HepG2 (cell line): ENCODE measurements around the gene LYSMD1. TPM values are rescaled to one million over a fixed set of nuclear protein-coding genes. Genes with fewer than 3 reads are reported as not detected.

Experiments used
- CREM ChIP-seq, 2 experiments: sonication (generic) in 1 of 2; formaldehyde crosslinking in 1 of 2; IDR thresholded peaks; 2 replicates each; pipeline versions ENCODE4 v1.4.0 to v1.6.1; 2016 to 2020; ENCODE audit warnings: antibody characterized with exemption in 1 of 2, mild to moderate bottlenecking in 1 of 2, missing genetic modification reagents in 1 of 2
- MAFK ChIP-seq, 2 experiments: IDR thresholded peaks in 1 of 2; conservative IDR thresholded peaks in 1 of 2; 2 replicates each; pipeline ENCODE4 v1.6.1; 2011; ENCODE audit warnings: improper control_type of control experiment in 2 of 2, low read length in 2 of 2
- MAZ ChIP-seq, 2 experiments: sonication (generic) in 1 of 2; formaldehyde crosslinking in 1 of 2; IDR thresholded peaks; 2 replicates each; pipeline versions ENCODE4 v1.5.0 to v1.6.1; 2012 to 2020; ENCODE audit warnings: low read depth in 2 of 2, mild to moderate bottlenecking in 2 of 2, borderline replicate concordance in 1 of 2, improper control_type of control experiment in 1 of 2, low read length in 1 of 2, missing genetic modification reagents in 1 of 2, moderate library complexity in 1 of 2
- SP2 ChIP-seq: sonication (generic); formaldehyde crosslinking; IDR thresholded peaks from 2 replicates; pipeline ENCODE4 v1.5.1; 2020; ENCODE audit warnings: mild to moderate bottlenecking, missing genetic modification reagents
- TAF15 ChIP-seq: fragments of 200-400 bp; formaldehyde crosslinking; IDR thresholded peaks from one replicate; pipeline ENCODE4 v1.6.1; 2018; ENCODE audit warnings: mild to moderate bottlenecking, low read depth, low read length; ENCODE audit not compliant: poor library complexity, severe bottlenecking
- ZBTB42 ChIP-seq: sonication (generic); formaldehyde crosslinking; IDR thresholded peaks from 2 replicates; pipeline ENCODE4 v1.5.0; 2020; ENCODE audit warnings: mild to moderate bottlenecking, missing genetic modification reagents
- ZC3H4 ChIP-seq: sonication (generic); formaldehyde crosslinking; IDR thresholded peaks from 2 replicates; pipeline ENCODE4 v1.4.0; 2020; ENCODE audit warnings: missing genetic modification reagents, borderline replicate concordance
- ZMYM3 ChIP-seq: sonication (generic); formaldehyde crosslinking; IDR thresholded peaks from 2 replicates; pipeline ENCODE4 v1.5.1; 2020; ENCODE audit warnings: mild to moderate bottlenecking, missing genetic modification reagents
- polyA plus RNA-seq, 8 experiments: library from polyadenylated mRNA; depleted of rRNA in 3 of 8; stranded (reverse) in 7 of 8; unstranded in 1 of 8; fragments of >200 nt; fragmentation: Illumina TruSeq in 4 of 8; extraction: Trizol in 4 of 8; gene quantifications; 2 replicates each; pipeline versions ENCODE4 v1.2.1 to v1.2.3, GENCODE V29; 2011 to 2016; ENCODE audit warnings: low read depth in 4 of 8, missing spikeins in 1 of 8, mixed read lengths in 1 of 8; ENCODE audit not compliant: insufficient read depth in 1 of 8
- total RNA-seq, 5 experiments: library from RNA; depleted of rRNA; stranded (reverse); fragments of >200 nt; fragmentation: Illumina TruSeq; extraction: Trizol; gene quantifications; 2 replicates each; pipeline ENCODE4 v1.2.3, GENCODE V29; 2016; ENCODE audit warnings: low read depth in 1 of 5
- TF ChIP-seq, protein P1 (sequence below): sonication (generic); formaldehyde crosslinking; IDR thresholded peaks from 2 replicates; pipeline ENCODE4 v1.5.0; 2020; ENCODE audit warnings: mild to moderate bottlenecking, low read depth, missing genetic modification reagents, borderline replicate concordance
- TF ChIP-seq, protein P2 (sequence below): sonication (generic); formaldehyde crosslinking; IDR thresholded peaks from 2 replicates; pipeline ENCODE4 v1.8.0; 2022; ENCODE audit warnings: missing genetic modification reagents, mild to moderate bottlenecking, moderate library complexity, borderline replicate concordance
- TF ChIP-seq, protein P3 (sequence below): sonication (generic); formaldehyde crosslinking; IDR thresholded peaks from 2 replicates; pipeline ENCODE4 v1.5.0; 2020; ENCODE audit warnings: mild to moderate bottlenecking, missing genetic modification reagents
- TF ChIP-seq, protein P4 (sequence below): sonication (generic); formaldehyde crosslinking; IDR thresholded peaks from 2 replicates; pipeline ENCODE4 v1.4.0; 2020; ENCODE audit warnings: missing genetic modification reagents
- TF ChIP-seq, protein P5 (sequence below): sonication (generic); formaldehyde crosslinking; IDR thresholded peaks from 2 replicates; pipeline ENCODE4 v1.4.0; 2020; ENCODE audit warnings: low read depth, mild to moderate bottlenecking, missing genetic modification reagents
- TF ChIP-seq, protein P6 (sequence below): sonication (generic); formaldehyde crosslinking; IDR thresholded peaks from 2 replicates; pipeline ENCODE4 v1.4.0; 2020; ENCODE audit warnings: missing genetic modification reagents
- TF ChIP-seq, protein P7 (sequence below): sonication (generic); formaldehyde crosslinking; IDR thresholded peaks from 2 replicates; pipeline ENCODE4 v1.4.0; 2020; ENCODE audit warnings: missing genetic modification reagents

The LYSMD1 gene
- total and polyA plus RNA-seq, 2 of the 13 experiments (the other 11 are each of a cell fraction or from before 2014, with no cell fraction given) = 3.8 to 4.8 TPM

DNA sequence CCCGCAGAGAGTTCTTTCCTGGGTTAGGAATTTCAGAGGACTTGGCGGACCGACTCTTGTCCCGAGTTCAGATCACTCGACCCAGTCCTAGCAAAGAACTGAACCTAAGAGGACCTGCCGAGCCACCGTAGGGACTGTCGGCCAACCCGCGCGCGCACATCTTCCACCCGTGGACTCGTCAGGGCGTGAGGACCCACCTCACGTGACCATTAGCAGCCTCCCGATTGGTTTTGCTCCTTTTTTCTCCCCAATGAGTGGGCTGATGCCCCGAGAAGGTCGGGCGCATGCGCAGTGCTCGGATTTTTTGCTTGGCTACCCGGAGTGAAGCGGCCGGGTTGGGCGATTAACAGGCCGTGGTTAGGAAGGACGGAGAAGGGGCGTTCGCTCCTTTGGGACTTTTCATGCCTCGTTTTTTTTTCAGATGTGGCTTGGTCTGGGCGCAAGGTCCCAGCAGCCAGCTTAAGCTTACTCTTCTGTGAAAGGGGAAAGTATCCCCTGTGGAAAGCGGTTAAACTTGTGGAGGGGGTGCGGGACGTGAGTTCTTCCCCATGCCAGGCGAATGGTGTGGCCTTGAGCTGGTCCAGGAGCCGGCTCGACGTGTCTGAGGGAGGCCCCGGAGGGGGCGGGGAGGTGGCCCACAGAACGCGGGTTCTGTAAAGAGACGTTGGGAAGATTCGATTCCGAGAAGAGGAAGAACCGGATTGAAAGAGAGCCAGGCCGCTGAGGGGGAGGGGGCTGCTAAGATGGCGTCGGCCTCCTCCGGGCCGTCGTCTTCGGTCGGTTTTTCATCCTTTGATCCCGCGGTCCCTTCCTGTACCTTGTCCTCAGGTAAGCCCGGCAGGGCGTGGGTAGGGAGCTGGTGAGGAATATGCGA is 32.8 kb upstream of the LYSMD1 start, which contains the start of gene PIP5K1A (continued):
- TF ChIP-seq, protein P1, sequence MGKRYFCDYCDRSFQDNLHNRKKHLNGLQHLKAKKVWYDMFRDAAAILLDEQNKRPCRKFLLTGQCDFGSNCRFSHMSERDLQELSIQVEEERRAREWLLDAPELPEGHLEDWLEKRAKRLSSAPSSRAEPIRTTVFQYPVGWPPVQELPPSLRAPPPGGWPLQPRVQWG = no peak
- TF ChIP-seq, protein P2, sequence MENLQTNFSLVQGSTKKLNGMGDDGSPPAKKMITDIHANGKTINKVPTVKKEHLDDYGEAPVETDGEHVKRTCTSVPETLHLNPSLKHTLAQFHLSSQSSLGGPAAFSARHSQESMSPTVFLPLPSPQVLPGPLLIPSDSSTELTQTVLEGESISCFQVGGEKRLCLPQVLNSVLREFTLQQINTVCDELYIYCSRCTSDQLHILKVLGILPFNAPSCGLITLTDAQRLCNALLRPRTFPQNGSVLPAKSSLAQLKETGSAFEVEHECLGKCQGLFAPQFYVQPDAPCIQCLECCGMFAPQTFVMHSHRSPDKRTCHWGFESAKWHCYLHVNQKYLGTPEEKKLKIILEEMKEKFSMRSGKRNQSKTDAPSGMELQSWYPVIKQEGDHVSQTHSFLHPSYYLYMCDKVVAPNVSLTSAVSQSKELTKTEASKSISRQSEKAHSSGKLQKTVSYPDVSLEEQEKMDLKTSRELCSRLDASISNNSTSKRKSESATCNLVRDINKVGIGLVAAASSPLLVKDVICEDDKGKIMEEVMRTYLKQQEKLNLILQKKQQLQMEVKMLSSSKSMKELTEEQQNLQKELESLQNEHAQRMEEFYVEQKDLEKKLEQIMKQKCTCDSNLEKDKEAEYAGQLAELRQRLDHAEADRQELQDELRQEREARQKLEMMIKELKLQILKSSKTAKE (CRISPR knock-in tag) = peak; percentile 24; the same call in 1 of the 2 replicates
- TF ChIP-seq, protein P3, sequence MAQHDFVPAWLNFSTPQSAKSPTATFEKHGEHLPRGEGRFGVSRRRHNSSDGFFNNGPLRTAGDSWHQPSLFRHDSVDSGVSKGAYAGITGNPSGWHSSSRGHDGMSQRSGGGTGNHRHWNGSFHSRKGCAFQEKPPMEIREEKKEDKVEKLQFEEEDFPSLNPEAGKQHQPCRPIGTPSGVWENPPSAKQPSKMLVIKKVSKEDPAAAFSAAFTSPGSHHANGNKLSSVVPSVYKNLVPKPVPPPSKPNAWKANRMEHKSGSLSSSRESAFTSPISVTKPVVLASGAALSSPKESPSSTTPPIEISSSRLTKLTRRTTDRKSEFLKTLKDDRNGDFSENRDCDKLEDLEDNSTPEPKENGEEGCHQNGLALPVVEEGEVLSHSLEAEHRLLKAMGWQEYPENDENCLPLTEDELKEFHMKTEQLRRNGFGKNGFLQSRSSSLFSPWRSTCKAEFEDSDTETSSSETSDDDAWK (CRISPR knock-in tag) = no peak
- TF ChIP-seq MAZ (IDR thresholded peaks at IDR 0.05; ENCODE audit: borderline replicate concordance, low read depth, low read length) (no peak), MAZ (CRISPR knock-in tag; IDR thresholded peaks at IDR 0.05; ENCODE audit: low read depth) (peak; percentile 58), TAF15 (no peak), SP2 (CRISPR knock-in tag) (peak; percentile 37; the same call in 1 of the 2 replicates), ZBTB42 (CRISPR knock-in tag) (no peak), ZC3H4 (CRISPR knock-in tag) (peak; percentile 41; the same call in 1 of the 2 replicates), ZMYM3 (CRISPR knock-in tag) (peak; percentile 9; the same call in 1 of the 2 replicates), CREM (IDR thresholded peaks at IDR 0.05) (peak; percentile 49; the same call in 1 of the 2 replicates), CREM (CRISPR knock-in tag; IDR thresholded peaks at IDR 0.05) (no peak), MAFK (conservative IDR thresholded peaks at IDR 0.05 in 1 of 2, IDR thresholded peaks at IDR 0.05 in 1 of 2; ENCODE audit: low read length in 2 of 2) (no peak)
- TF ChIP-seq, protein P4, sequence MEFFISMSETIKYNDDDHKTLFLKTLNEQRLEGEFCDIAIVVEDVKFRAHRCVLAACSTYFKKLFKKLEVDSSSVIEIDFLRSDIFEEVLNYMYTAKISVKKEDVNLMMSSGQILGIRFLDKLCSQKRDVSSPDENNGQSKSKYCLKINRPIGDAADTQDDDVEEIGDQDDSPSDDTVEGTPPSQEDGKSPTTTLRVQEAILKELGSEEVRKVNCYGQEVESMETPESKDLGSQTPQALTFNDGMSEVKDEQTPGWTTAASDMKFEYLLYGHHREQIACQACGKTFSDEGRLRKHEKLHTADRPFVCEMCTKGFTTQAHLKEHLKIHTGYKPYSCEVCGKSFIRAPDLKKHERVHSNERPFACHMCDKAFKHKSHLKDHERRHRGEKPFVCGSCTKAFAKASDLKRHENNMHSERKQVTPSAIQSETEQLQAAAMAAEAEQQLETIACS (CRISPR knock-in tag) = no peak
- TF ChIP-seq, protein P5, sequence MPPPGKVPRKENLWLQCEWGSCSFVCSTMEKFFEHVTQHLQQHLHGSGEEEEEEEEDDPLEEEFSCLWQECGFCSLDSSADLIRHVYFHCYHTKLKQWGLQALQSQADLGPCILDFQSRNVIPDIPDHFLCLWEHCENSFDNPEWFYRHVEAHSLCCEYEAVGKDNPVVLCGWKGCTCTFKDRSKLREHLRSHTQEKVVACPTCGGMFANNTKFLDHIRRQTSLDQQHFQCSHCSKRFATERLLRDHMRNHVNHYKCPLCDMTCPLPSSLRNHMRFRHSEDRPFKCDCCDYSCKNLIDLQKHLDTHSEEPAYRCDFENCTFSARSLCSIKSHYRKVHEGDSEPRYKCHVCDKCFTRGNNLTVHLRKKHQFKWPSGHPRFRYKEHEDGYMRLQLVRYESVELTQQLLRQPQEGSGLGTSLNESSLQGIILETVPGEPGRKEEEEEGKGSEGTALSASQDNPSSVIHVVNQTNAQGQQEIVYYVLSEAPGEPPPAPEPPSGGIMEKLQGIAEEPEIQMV (CRISPR knock-in tag) = peak; percentile 11; the same call in 1 of the 2 replicates
- TF ChIP-seq, protein P6, sequence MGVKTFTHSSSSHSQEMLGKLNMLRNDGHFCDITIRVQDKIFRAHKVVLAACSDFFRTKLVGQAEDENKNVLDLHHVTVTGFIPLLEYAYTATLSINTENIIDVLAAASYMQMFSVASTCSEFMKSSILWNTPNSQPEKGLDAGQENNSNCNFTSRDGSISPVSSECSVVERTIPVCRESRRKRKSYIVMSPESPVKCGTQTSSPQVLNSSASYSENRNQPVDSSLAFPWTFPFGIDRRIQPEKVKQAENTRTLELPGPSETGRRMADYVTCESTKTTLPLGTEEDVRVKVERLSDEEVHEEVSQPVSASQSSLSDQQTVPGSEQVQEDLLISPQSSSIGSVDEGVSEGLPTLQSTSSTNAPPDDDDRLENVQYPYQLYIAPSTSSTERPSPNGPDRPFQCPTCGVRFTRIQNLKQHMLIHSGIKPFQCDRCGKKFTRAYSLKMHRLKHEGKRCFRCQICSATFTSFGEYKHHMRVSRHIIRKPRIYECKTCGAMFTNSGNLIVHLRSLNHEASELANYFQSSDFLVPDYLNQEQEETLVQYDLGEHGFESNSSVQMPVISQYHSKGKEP (CRISPR knock-in tag) = no peak
- TF ChIP-seq, protein P7, sequence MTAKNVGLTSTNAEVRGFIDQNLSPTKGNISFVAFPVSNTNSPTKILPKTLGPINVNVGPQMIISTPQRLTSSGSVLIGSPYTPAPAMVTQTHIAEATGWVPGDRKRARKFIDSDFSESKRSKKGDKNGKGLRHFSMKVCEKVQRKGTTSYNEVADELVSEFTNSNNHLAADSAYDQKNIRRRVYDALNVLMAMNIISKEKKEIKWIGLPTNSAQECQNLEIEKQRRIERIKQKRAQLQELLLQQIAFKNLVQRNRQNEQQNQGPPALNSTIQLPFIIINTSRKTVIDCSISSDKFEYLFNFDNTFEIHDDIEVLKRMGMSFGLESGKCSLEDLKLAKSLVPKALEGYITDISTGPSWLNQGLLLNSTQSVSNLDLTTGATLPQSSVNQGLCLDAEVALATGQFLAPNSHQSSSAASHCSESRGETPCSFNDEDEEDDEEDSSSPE (CRISPR knock-in tag) = peak; percentile 76
